Activated CD8-positive, alpha-beta T cell treated with anti-CD3 and anti-CD28 coated beads for 36 hours (primary cell): ENCODE data around the gene BPIFB2. TPM values are rescaled to one million over a fixed set of nuclear protein-coding genes. Genes with fewer than 3 reads are reported as not detected.

ENCODE experiments used
- ATAC-seq: fragments of 200-7000 bp; cut with Tn5 transposase; one replicate; pipeline ENCODE4 v1.10.0; 2021; ENCODE audit warnings: mild to moderate bottlenecking, moderate library complexity
- CTCF ChIA-PET: fragments of 350-600 bp; sonication (Branson Sonifier 250); formaldehyde crosslinking; loops from one replicate; lab custom pipeline; 2021; ENCODE audit warnings: antibody characterized with exemption; lab: Charles Lee
- POLR2A ChIA-PET: fragments of 350-600 bp; sonication (Branson Sonifier 250); formaldehyde crosslinking; loops from one replicate; lab custom pipeline; 2021; ENCODE audit warnings: antibody characterized with exemption; lab: Charles Lee
- DNase-seq: peaks from one replicate; pipeline ENCODE4 v3.0.0-alpha.2; 2020
- H3K27ac Mint-ChIP-seq: one replicate; pipeline ENCODE4 v1.8.0; 2021; ENCODE audit warnings: mild to moderate bottlenecking, mixed read lengths
- H3K27me3 Mint-ChIP-seq: one replicate; pipeline ENCODE4 v1.8.0; 2021; ENCODE audit warnings: mixed read lengths
- H3K36me3 Mint-ChIP-seq: one replicate; pipeline ENCODE4 v1.8.0; 2021; ENCODE audit warnings: low read depth, mixed read lengths
- H3K4me1 Mint-ChIP-seq: one replicate; pipeline ENCODE4 v1.8.0; 2021; ENCODE audit warnings: low read depth, mixed read lengths
- H3K4me3 Mint-ChIP-seq: one replicate; pipeline ENCODE4 v1.8.0; 2021; ENCODE audit warnings: mild to moderate bottlenecking, moderate library complexity, mixed read lengths
- H3K9me3 Mint-ChIP-seq: one replicate; pipeline ENCODE4 v1.8.0; 2021; ENCODE audit warnings: mixed read lengths
- intact Hi-C: fragments of 100-400 bp; cut with micrococcal nuclease; formaldehyde crosslinking; loops from one replicate; pipeline ENCODE4 v1.10.0; 2022
- total RNA-seq, 2 experiments: library from RNA; stranded (reverse); gene quantifications; one replicate each; pipeline ENCODE4 v1.2.3, GENCODE V29; 2021
- TF ChIP-seq, protein P1 (sequence below): fragments of 200-600 bp; IDR thresholded peaks from one replicate; pipeline ENCODE4 v1.8.0; 2022; ENCODE audit warnings: antibody characterized with exemption, mild to moderate bottlenecking

BPIFB2 gene
- total RNA-seq, 2 experiments from 2014 or later: not detected

- ChIA-PET CTCF (no interaction called here), POLR2A (no interaction called here)
- DNase-seq: no peak
- peaks cover 4% of the 10 kb centered on the region for H3K4me1 Mint-ChIP-seq
- no peaks in the 10 kb centered on the region for H3K36me3 Mint-ChIP-seq
- H3K27me3 Mint-ChIP-seq: no peaks in the 10 kb centered on the region
- no peaks in the 10 kb centered on the region for H3K9me3 Mint-ChIP-seq
- TF ChIP-seq, protein P1, sequence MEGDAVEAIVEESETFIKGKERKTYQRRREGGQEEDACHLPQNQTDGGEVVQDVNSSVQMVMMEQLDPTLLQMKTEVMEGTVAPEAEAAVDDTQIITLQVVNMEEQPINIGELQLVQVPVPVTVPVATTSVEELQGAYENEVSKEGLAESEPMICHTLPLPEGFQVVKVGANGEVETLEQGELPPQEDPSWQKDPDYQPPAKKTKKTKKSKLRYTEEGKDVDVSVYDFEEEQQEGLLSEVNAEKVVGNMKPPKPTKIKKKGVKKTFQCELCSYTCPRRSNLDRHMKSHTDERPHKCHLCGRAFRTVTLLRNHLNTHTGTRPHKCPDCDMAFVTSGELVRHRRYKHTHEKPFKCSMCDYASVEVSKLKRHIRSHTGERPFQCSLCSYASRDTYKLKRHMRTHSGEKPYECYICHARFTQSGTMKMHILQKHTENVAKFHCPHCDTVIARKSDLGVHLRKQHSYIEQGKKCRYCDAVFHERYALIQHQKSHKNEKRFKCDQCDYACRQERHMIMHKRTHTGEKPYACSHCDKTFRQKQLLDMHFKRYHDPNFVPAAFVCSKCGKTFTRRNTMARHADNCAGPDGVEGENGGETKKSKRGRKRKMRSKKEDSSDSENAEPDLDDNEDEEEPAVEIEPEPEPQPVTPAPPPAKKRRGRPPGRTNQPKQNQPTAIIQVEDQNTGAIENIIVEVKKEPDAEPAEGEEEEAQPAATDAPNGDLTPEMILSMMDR: no peak
- ATAC-seq: no peak
- no peak overlapping the region for H3K4me3 Mint-ChIP-seq
- intact Hi-C loops: no loop called here
- H3K27ac Mint-ChIP-seq: no peak overlapping the region
These were observed 62.2 kb downstream of the BPIFB2 start for GRCh38 chr20:33069673-33070072.

DNA sequence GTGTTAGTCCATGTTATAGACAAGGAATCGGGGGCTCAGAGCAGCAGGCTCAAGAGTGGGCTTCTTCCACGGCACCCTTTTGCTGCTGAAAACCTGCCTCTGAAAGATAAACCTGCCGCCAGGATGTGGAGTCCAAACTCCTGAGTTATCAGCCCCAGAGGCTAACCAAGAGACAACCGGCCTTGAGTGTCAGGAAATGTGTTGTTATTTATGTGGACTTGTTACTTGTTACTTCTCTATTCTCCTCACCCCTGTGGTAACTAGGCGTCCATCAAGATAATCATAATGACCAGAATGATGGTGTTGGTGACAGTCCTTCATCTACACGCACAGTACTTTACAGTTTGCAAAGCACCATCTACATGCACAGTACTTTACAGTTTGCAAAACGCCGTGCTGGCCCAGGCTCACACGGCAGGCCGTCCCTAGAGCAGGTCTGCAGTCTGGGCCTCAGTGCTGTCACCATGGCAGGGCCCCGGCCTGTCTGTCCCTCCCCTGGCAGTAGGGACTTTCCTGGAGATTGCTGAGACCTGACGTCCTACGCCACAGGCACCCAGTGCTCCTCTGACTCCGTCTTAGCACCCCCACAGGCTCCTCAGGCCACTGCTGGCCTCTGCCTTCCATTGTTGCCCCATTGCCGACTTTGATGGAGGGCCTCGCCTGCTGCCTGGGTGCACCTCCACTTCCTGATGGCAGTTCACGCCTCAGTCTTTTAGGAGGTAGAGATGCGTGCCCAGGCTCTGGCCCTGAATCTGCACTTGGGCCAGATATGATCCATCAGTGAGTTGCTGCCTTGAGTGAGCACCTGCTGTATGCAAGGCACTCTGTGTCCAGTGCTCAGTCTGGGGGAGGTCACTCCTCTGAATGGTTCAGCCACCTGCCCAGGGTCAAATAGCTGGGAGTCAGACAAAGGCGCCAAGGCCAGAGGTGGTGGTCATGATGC is 62.9 kb downstream of the BPIFB2 start:
- intact Hi-C loops: no loop called here
- Mint-ChIP-seq H3K4me1 (peaks cover 4% of the 10 kb centered on the region), H3K27me3 (no peaks in the 10 kb centered on the region), H3K9me3 (no peaks in the 10 kb centered on the region), H3K4me3 (no peak overlapping the region), H3K27ac (no peak overlapping the region), H3K36me3 (no peaks in the 10 kb centered on the region)
- DNase-seq (no peak), ATAC-seq (no peak)
- TF ChIP-seq, protein P1: no peak
- ChIA-PET POLR2A (no interaction called here), CTCF (no interaction called here)

DNA sequence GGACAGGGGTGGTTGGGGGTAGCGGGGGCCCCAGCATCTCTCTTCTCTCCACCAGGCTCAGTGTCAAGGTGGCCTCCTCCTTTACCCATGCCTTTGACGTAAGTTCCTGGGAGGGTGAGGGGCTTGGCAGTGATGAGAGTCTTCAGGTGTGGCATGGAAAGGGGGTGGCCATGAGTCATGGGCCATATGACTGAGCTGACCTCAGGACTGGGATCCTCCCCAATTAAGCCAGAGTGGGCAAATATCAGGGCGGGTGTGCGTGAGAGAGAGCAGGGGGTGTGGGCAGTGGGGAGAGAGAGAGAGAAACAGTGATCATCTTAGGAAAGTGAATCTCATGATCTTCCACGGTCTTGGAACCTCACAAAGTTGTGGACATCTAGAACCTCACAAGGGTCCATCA is 63.7 kb downstream of the BPIFB2 start:
- H3K36me3 Mint-ChIP-seq: no peaks in the 10 kb centered on the region
- no peaks in the 10 kb centered on the region for H3K27me3 Mint-ChIP-seq
- TF ChIP-seq, protein P1: no peak
- no peak overlapping the region for H3K27ac Mint-ChIP-seq
- no peak for DNase-seq
- no peak overlapping the region for H3K4me3 Mint-ChIP-seq
- POLR2A ChIA-PET: no interaction called here
- intact Hi-C loops: no loop called here
- no peaks in the 10 kb centered on the region for H3K9me3 Mint-ChIP-seq
- peaks cover 4% of the 10 kb centered on the region for H3K4me1 Mint-ChIP-seq
- CTCF ChIA-PET: interaction anchor here (1.1 kb wide), 1 partner anchor 169 kb away, joined by 4 read pairs; no protein-coding TSS in a partner anchor
- ATAC-seq: no peak

GRCh38 chr20:33072362-33072761 is 64.9 kb downstream of the BPIFB2 start:
- Mint-ChIP-seq H3K4me1 (peaks cover 4% of the 10 kb centered on the region), H3K27ac (no peak overlapping the region), H3K36me3 (no peaks in the 10 kb centered on the region), H3K27me3 (no peaks in the 10 kb centered on the region), H3K9me3 (no peaks in the 10 kb centered on the region), H3K4me3 (no peak overlapping the region)
- ChIA-PET CTCF (interaction anchor here (1.0 kb wide), 1 partner anchor 127 kb away, joined by 3 read pairs; no protein-coding TSS in a partner anchor), POLR2A (no interaction called here)
- TF ChIP-seq, protein P1: no peak
- ATAC-seq (no peak), DNase-seq (no peak)
- intact Hi-C loops: no loop called here

DNA sequence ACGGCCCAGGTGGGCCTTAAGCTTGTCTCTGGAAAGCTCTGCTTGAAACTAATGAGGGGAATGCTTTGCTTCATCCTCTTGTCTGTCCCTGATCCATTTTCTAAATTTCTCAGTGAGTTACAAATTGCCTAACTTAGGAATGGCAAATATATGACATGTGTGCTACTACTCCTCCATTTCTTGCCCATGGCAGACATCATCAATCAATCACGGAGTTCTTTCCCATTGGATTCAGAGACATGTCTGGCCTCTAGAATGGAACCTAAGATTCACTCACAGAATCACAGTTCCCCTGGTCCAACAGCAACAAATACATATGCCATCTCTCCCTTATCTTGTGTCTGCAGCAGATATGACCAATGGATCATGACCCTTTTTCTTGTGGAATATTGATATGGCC is 65.3 kb downstream of the BPIFB2 start:
- TF ChIP-seq, protein P1: no peak
- H3K9me3 Mint-ChIP-seq: no peaks in the 10 kb centered on the region

More for the DNA sequence above, 65.3 kb downstream of the BPIFB2 start:
- ATAC-seq (no peak), DNase-seq (no peak)
- Mint-ChIP-seq H3K4me1 (peaks cover 4% of the 10 kb centered on the region), H3K27ac (no peak overlapping the region), H3K4me3 (no peak overlapping the region), H3K27me3 (no peaks in the 10 kb centered on the region), H3K36me3 (no peaks in the 10 kb centered on the region)
- intact Hi-C loops: no loop called here
- ChIA-PET CTCF (interaction anchor here (1.0 kb wide), 1 partner anchor 127 kb away, joined by 3 read pairs; no protein-coding TSS in a partner anchor), POLR2A (no interaction called here)
